Kidney epithelial cell (primary cell): ENCODE data around the gene RGS9. TPM values are rescaled to one million over a fixed set of nuclear protein-coding genes. Genes with fewer than 3 reads are reported as not detected.

Experiments used
- DNase-seq: peaks from one replicate; pipeline ENCODE4 v3.0.0-alpha.2; 2010; ENCODE audit warnings: low read depth
- H3K27me3 ChIP-seq: 2 replicates; pipeline ENCODE4 v1.6.0; 2011; ENCODE audit warnings: low read length; ENCODE audit not compliant: control insufficient read depth, insufficient read depth
- H3K36me3 ChIP-seq: 2 replicates; pipeline ENCODE4 v1.5.1; 2011; ENCODE audit warnings: low read length; ENCODE audit not compliant: control insufficient read depth, insufficient read depth
- H3K4me3 ChIP-seq: 2 replicates; pipeline ENCODE4 v1.5.1; 2011; ENCODE audit warnings: low read depth, mild to moderate bottlenecking, control low read depth, low read length
- CTCF ChIP-seq: IDR thresholded peaks from 2 replicates; pipeline ENCODE4 v1.5.1; 2011; ENCODE audit warnings: mild to moderate bottlenecking, moderate library complexity, low read length, control low read depth, inconsistent platforms; ENCODE audit not compliant: insufficient read depth, poor library complexity, severe bottlenecking
- total RNA-seq: library from RNA; depleted of rRNA; stranded (reverse); fragments of >200 nt; gene quantifications from 2 replicates; pipeline ENCODE4 v1.2.3, GENCODE V29; 2015

RGS9 gene
- total RNA-seq, 1 donor from 2014 or later, result 7.5 TPM

- no peak for DNase-seq
Observed at GRCh38 chr17:65102788-65103187, 34.4 kb upstream of the RGS9 start.

GRCh38 chr17:65103431-65103830, 33.7 kb upstream of the RGS9 start:
- H3K27me3 ChIP-seq, result no peaks in the 10 kb centered on the region
- no peak overlapping the region for H3K4me3 ChIP-seq
- TF ChIP-seq CTCF, result no peak
- DNase-seq, result no peak
- H3K36me3 ChIP-seq, result no peaks in the 10 kb centered on the region

More at GRCh38 chr17:65102788-65103187, 34.4 kb upstream of the RGS9 start:
- Histone ChIP-seq H3K27me3 (no peaks in the 10 kb centered on the region), H3K4me3 (no peak overlapping the region), H3K36me3 (no peaks in the 10 kb centered on the region)
- TF ChIP-seq CTCF, result no peak

- no peak for TF ChIP-seq CTCF
- Histone ChIP-seq H3K4me3 (no peak overlapping the region), H3K27me3 (no peaks in the 10 kb centered on the region), H3K36me3 (no peaks in the 10 kb centered on the region)
- DNase-seq, result peak; percentile 10
Observed at GRCh38 chr17:65103896-65104295, 33.3 kb upstream of the RGS9 start.

- H3K4me3 ChIP-seq, result no peak overlapping the region
- H3K36me3 ChIP-seq, result no peaks in the 10 kb centered on the region
- no peak for DNase-seq
- no peak for TF ChIP-seq CTCF
- H3K27me3 ChIP-seq, result no peaks in the 10 kb centered on the region
Observed at GRCh38 chr17:65104541-65104940, 32.6 kb upstream of the RGS9 start.

- no peak for TF ChIP-seq CTCF
Observed at GRCh38 chr17:65104973-65105372, 32.2 kb upstream of the RGS9 start.

GRCh38 chr17:65108152-65108551, 29.0 kb upstream of the RGS9 start:
- H3K36me3 ChIP-seq, result no peaks in the 10 kb centered on the region
- TF ChIP-seq CTCF, result no peak
- no peak overlapping the region for H3K4me3 ChIP-seq
- DNase-seq, result no peak
- H3K27me3 ChIP-seq, result no peaks in the 10 kb centered on the region

More at GRCh38 chr17:65104973-65105372, 32.2 kb upstream of the RGS9 start:
- Histone ChIP-seq H3K4me3 (no peak overlapping the region), H3K36me3 (no peaks in the 10 kb centered on the region), H3K27me3 (no peaks in the 10 kb centered on the region)
- DNase-seq, result no peak
